MCF 10A (cell line): ENCODE data around the gene MAN1C1. TPM values are rescaled to one million over a fixed set of nuclear protein-coding genes. Genes with fewer than 3 reads are reported as not detected.

Experiments
- BruUV-seq: library from RNA; stranded (reverse); fragments of 400-500 nt; replicated peaks from 2 replicates; lab custom pipeline; 2021; lab: Mats Ljungman, UMichigan
- CTCF ChIA-PET: fragments of 300-600 bp; sonication (Branson Sonifier 250); formaldehyde crosslinking; extraction: SDS; loops from one replicate; lab custom pipeline; 2021; ENCODE audit warnings: antibody characterized with exemption, inconsistent platforms; lab: Yijun Ruan, JAX
- POLR2A ChIA-PET: fragments of 300-600, 350-650 bp; sonication (Branson Sonifier 250); formaldehyde crosslinking; extraction: SDS; loops from one replicate; lab custom pipeline; 2020; ENCODE audit warnings: antibody characterized with exemption, inconsistent platforms; lab: Yijun Ruan, JAX
- DNase-seq: peaks from one replicate; pipeline ENCODE4 v3.0.0-alpha.2; 2018; ENCODE audit not compliant: unreplicated experiment
- H3K27ac Mint-ChIP-seq: one replicate; pipeline ENCODE4 v1.8.0; 2022; ENCODE audit warnings: mild to moderate bottlenecking, low read depth, mixed read lengths; ENCODE audit not compliant: unreplicated experiment
- H3K27me3 Mint-ChIP-seq: one replicate; pipeline ENCODE4 v1.8.0; 2022; ENCODE audit warnings: mixed read lengths; ENCODE audit not compliant: insufficient read depth, unreplicated experiment
- H3K36me3 Mint-ChIP-seq: one replicate; pipeline ENCODE4 v1.8.0; 2022; ENCODE audit warnings: mild to moderate bottlenecking, moderate library complexity, mixed read lengths; ENCODE audit not compliant: insufficient read depth, unreplicated experiment
- H3K4me1 Mint-ChIP-seq: one replicate; pipeline ENCODE4 v1.8.0; 2022; ENCODE audit warnings: mixed read lengths; ENCODE audit not compliant: insufficient read depth, unreplicated experiment
- H3K4me3 Mint-ChIP-seq: one replicate; pipeline ENCODE4 v1.8.0; 2022; ENCODE audit warnings: mild to moderate bottlenecking, moderate library complexity, mixed read lengths; ENCODE audit not compliant: unreplicated experiment
- H3K9me3 Mint-ChIP-seq: one replicate; pipeline ENCODE4 v1.8.0; 2022; ENCODE audit warnings: mixed read lengths; ENCODE audit not compliant: unreplicated experiment
- intact Hi-C: fragments of 100-400 bp; cut with micrococcal nuclease; formaldehyde crosslinking; loops from 2 replicates; pipeline ENCODE4 v1.14.1; 2022
- total RNA-seq: library from RNA; stranded (reverse); gene quantifications from 2 replicates; pipeline ENCODE4 v1.2.3, GENCODE V29; 2022
- TF ChIP-seq, protein P1 (sequence below): fragments of 200-600 bp; IDR thresholded peaks from one replicate; pipeline ENCODE4 v1.8.0; 2022; ENCODE audit warnings: antibody characterized with exemption, mild to moderate bottlenecking; ENCODE audit not compliant: unreplicated experiment

Gene MAN1C1
- total RNA-seq, 1 experiment from 2014 or later: not detected

DNA sequence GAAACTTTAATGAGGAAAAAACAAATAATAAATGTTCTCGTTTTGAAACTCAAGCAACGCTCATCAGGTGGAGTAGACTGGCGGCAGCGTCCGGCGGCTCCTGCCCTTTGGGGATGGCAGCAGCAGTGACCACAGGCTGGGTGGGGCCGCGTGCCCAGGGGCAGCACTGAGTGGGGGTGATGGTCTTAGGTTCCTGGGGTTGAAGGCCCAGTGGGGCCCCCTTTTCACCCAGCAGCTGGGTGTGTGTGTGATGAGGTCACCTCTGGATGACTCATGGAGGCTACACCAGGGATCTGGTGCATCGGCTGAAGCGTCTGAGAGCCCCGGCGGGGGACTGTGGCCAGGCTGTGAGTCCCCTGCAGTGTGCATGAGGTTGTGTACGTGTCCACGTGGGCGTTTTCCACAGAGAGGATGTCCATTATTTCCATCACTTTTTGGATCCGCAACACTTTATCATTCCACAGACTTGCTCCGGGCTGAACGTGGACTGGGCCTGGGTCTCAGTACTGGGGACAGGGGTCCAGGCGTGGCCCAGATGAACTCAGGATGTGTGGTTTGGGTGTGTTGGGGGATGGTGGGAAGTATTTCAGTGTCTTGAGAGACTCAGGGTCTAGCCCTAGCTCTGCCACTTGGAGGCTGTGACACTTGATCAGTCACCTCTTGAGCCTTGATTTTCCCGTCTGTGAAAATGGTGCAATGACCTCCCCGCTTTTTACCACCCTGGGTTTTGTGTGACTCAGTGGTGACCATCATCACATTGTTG, 47.6 kb upstream of the MAN1C1 start:
- intact Hi-C loops: no loop called here
- TF ChIP-seq, protein P1, sequence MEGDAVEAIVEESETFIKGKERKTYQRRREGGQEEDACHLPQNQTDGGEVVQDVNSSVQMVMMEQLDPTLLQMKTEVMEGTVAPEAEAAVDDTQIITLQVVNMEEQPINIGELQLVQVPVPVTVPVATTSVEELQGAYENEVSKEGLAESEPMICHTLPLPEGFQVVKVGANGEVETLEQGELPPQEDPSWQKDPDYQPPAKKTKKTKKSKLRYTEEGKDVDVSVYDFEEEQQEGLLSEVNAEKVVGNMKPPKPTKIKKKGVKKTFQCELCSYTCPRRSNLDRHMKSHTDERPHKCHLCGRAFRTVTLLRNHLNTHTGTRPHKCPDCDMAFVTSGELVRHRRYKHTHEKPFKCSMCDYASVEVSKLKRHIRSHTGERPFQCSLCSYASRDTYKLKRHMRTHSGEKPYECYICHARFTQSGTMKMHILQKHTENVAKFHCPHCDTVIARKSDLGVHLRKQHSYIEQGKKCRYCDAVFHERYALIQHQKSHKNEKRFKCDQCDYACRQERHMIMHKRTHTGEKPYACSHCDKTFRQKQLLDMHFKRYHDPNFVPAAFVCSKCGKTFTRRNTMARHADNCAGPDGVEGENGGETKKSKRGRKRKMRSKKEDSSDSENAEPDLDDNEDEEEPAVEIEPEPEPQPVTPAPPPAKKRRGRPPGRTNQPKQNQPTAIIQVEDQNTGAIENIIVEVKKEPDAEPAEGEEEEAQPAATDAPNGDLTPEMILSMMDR: no peak
- CTCF ChIA-PET: interaction anchor here (0.6 to 1.6 kb wide), 2 partner anchors 19 to 40 kb away, joined by 4 read pairs; no protein-coding TSS in a partner anchor
- H3K9me3 Mint-ChIP-seq: no peaks in the 10 kb centered on the region
- H3K27me3 Mint-ChIP-seq: no peaks in the 10 kb centered on the region
- DNase-seq: peak; percentile 86
- H3K27ac Mint-ChIP-seq: peak overlapping the region; percentile 49
- BruUV-seq: no TSS peak
- POLR2A ChIA-PET: interaction anchor here (1.0 kb wide), 2 partner anchors 10 to 26 kb away, joined by 3 to 8 read pairs; partner anchors contain the start of gene LDLRAP1
- peaks cover 34% of the 10 kb centered on the region for H3K4me1 Mint-ChIP-seq
- peak overlapping the region; percentile 38 for H3K4me3 Mint-ChIP-seq
- peaks cover 12% of the 10 kb centered on the region for H3K36me3 Mint-ChIP-seq

- H3K9me3 Mint-ChIP-seq: no peaks in the 10 kb centered on the region
- intact Hi-C loops: no loop called here
- peak overlapping the region; percentile 49 for H3K27ac Mint-ChIP-seq
These were observed 46.8 kb upstream of the MAN1C1 start for GRCh38 chr1:25569597-25570396.

DNA sequence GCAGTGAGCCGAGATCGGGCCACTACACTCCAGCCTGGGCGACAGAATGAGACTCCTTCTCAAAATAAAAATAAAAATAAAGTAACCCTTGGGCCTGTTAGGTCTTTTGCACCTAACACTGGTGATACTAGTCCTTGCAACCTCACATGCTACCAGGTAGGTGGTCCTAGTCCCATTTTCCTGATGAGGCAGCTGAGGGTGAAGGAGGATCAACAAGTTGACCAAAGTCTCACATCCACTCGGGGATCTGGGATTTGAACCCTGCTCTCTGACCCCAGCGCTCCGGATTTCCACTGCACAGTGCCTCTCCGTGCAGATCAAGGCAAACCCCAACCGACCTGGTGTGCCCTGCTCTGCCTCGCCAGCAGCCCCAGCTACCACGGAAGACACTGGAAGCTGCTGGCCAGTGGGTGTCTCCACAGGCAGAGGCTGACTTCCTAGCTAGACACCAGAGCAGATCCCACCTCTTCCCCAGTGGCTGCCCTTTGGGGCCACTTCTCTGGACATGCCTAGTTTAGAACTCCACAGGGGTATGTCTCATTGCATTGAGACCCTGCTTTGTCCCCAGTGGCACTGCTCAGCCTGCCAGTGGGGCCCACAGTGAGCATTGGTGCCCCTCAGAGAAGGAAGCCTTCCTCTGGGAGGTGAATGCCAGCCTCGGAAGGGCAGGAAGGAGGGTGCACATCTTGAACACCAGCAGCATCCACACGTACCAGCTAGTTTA, 45.6 kb upstream of the MAN1C1 start:
- intact Hi-C loops: no loop called here
- TF ChIP-seq, protein P1: no peak
- Mint-ChIP-seq H3K9me3 (no peaks in the 10 kb centered on the region), H3K4me1 (peaks cover 37% of the 10 kb centered on the region), H3K27me3 (no peaks in the 10 kb centered on the region), H3K27ac (no peak overlapping the region), H3K4me3 (no peak overlapping the region), H3K36me3 (peaks cover 18% of the 10 kb centered on the region)
- no TSS peak for BruUV-seq
- DNase-seq: no peak
- CTCF ChIA-PET: interaction anchor here (0.6 to 1.0 kb wide), 2 partner anchors 24 to 227 kb away, joined by 3 to 4 read pairs; no protein-coding TSS in a partner anchor
- POLR2A ChIA-PET: interaction anchor here (1.3 kb wide), 1 partner anchor 339 kb away, joined by 4 read pairs; no protein-coding TSS in a partner anchor

More at GRCh38 chr1:25569597-25570396, 46.8 kb upstream of the MAN1C1 start:
- no peak for DNase-seq
- ChIA-PET POLR2A (interaction anchor here (1.3 kb wide), 1 partner anchor 338 kb away, joined by 4 read pairs; no protein-coding TSS in a partner anchor), CTCF (interaction anchor here (0.6 to 1.6 kb wide), 4 partner anchors 20 to 243 kb away, joined by 3 to 4 read pairs (median 4); no protein-coding TSS in a partner anchor)
- Mint-ChIP-seq H3K36me3 (peaks cover 15% of the 10 kb centered on the region), H3K27me3 (no peaks in the 10 kb centered on the region), H3K4me1 (peaks cover 37% of the 10 kb centered on the region), H3K4me3 (no peak overlapping the region)
- no TSS peak for BruUV-seq
- TF ChIP-seq, protein P1: no peak
